ENCODE results near the gene MFAP4.

Gene MFAP4

GRCh38 chr17:19417611-19418010, 30.6 kb upstream of the MFAP4 start:
- Histone ChIP-seq H3K27ac (ENCODE audit: low read depth, low read length) (no peak overlapping the region), H2AFZ (ENCODE audit: low read depth, low read length, severe bottlenecking) (no peak overlapping the region), H3K9me3 (ENCODE audit: insufficient read depth, low read length) (no peaks in the 10 kb centered on the region), H3K9me2 (replicated peaks; ENCODE audit: insufficient read depth, low read length) (no peaks in the 10 kb centered on the region), H3K36me3 (ENCODE audit: low read length) (no peaks in the 10 kb centered on the region), H3K4me3 (ENCODE audit: insufficient read depth, low read length, poor library complexity, severe bottlenecking) (no peak overlapping the region), H3K9ac (ENCODE audit: low read length) (no peak overlapping the region), H3F3A (ENCODE audit: insufficient read depth) (no peaks in the 10 kb centered on the region), H3K27me3 (ENCODE audit: low read length) (no peaks in the 10 kb centered on the region), H3K4me2 (ENCODE audit: low read depth, low read length, poor library complexity, severe bottlenecking) (no peak overlapping the region), H3K79me2 (ENCODE audit: insufficient read depth, low read length) (no peaks in the 10 kb centered on the region), H4K20me1 (ENCODE audit: low read depth, low read length) (no peaks in the 10 kb centered on the region)
- TF ChIP-seq EZH2phosphoT487 (conservative IDR thresholded peaks at IDR 0.05; ENCODE audit: low read length), result no peak
- TF ChIP-seq, protein P1, sequence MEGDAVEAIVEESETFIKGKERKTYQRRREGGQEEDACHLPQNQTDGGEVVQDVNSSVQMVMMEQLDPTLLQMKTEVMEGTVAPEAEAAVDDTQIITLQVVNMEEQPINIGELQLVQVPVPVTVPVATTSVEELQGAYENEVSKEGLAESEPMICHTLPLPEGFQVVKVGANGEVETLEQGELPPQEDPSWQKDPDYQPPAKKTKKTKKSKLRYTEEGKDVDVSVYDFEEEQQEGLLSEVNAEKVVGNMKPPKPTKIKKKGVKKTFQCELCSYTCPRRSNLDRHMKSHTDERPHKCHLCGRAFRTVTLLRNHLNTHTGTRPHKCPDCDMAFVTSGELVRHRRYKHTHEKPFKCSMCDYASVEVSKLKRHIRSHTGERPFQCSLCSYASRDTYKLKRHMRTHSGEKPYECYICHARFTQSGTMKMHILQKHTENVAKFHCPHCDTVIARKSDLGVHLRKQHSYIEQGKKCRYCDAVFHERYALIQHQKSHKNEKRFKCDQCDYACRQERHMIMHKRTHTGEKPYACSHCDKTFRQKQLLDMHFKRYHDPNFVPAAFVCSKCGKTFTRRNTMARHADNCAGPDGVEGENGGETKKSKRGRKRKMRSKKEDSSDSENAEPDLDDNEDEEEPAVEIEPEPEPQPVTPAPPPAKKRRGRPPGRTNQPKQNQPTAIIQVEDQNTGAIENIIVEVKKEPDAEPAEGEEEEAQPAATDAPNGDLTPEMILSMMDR (IDR thresholded peaks at IDR 0.05; ENCODE audit: insufficient read depth, low read length, poor library complexity, severe bottlenecking), result no peak

GRCh38 chr17:19415806-19416775, 29.1 kb upstream of the MFAP4 start:
- H2AFZ ChIP-seq (ENCODE audit: low read depth, low read length, severe bottlenecking), result no peak overlapping the region
- TF ChIP-seq, protein P1 (IDR thresholded peaks at IDR 0.05; ENCODE audit: insufficient read depth, low read length, poor library complexity, severe bottlenecking), result no peak
- TF ChIP-seq EZH2phosphoT487 (conservative IDR thresholded peaks at IDR 0.05; ENCODE audit: low read length), result no peak

DNA sequence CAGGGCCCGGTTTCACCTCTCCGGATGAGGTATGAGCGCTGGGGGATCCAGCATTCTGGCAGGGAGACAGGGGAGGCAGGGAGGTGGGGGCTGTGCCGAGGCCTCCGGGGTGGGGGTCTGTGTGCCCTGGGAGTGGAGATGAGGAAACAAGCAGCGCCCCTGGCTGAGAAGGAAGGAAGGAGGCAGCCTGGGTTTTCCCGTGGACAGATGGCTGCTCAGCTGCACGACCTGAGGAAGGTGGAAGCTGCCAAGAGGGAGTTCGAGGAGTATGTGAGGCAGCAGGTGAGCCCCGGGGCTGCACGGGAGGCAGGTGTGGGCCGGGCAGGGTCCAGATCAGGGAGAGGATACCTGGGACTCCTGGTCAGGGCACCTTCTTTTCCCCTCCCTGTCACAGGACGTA, 28.3 kb upstream of the MFAP4 start:
- Histone ChIP-seq H3K4me2 (ENCODE audit: low read depth, low read length, poor library complexity, severe bottlenecking) (no peak overlapping the region), H4K20me1 (ENCODE audit: low read depth, low read length) (no peaks in the 10 kb centered on the region), H3K27me3 (ENCODE audit: low read length) (no peaks in the 10 kb centered on the region), H3K79me2 (ENCODE audit: insufficient read depth, low read length) (no peaks in the 10 kb centered on the region), H3K27ac (ENCODE audit: low read depth, low read length) (no peak overlapping the region), H3K36me3 (ENCODE audit: low read length) (no peaks in the 10 kb centered on the region), H3K4me3 (ENCODE audit: insufficient read depth, low read length, poor library complexity, severe bottlenecking) (no peak overlapping the region), H3F3A (ENCODE audit: insufficient read depth) (no peaks in the 10 kb centered on the region), H3K9ac (ENCODE audit: low read length) (no peak overlapping the region), H2AFZ (ENCODE audit: low read depth, low read length, severe bottlenecking) (no peak overlapping the region), H3K9me2 (replicated peaks; ENCODE audit: insufficient read depth, low read length) (no peaks in the 10 kb centered on the region), H3K9me3 (ENCODE audit: insufficient read depth, low read length) (no peaks in the 10 kb centered on the region)
- TF ChIP-seq, protein P1 (IDR thresholded peaks at IDR 0.05; ENCODE audit: insufficient read depth, low read length, poor library complexity, severe bottlenecking), result no peak
- no peak for TF ChIP-seq EZH2phosphoT487 (conservative IDR thresholded peaks at IDR 0.05; ENCODE audit: low read length)

More at GRCh38 chr17:19415806-19416775, 29.1 kb upstream of the MFAP4 start:
- no peaks in the 10 kb centered on the region for H4K20me1 ChIP-seq (ENCODE audit: low read depth, low read length)
- H3K9me3 ChIP-seq (ENCODE audit: insufficient read depth, low read length), result no peaks in the 10 kb centered on the region
- H3K4me3 ChIP-seq (ENCODE audit: insufficient read depth, low read length, poor library complexity, severe bottlenecking), result no peak overlapping the region
- no peaks in the 10 kb centered on the region for H3K9me2 ChIP-seq (replicated peaks; ENCODE audit: insufficient read depth, low read length)
- no peaks in the 10 kb centered on the region for H3K79me2 ChIP-seq (ENCODE audit: insufficient read depth, low read length)
- H3K36me3 ChIP-seq (ENCODE audit: low read length), result no peaks in the 10 kb centered on the region
- no peak overlapping the region for H3K27ac ChIP-seq (ENCODE audit: low read depth, low read length)
- H3K9ac ChIP-seq (ENCODE audit: low read length), result no peak overlapping the region
- H3K27me3 ChIP-seq (ENCODE audit: low read length), result no peaks in the 10 kb centered on the region
- H3F3A ChIP-seq (ENCODE audit: insufficient read depth), result no peaks in the 10 kb centered on the region
- no peak overlapping the region for H3K4me2 ChIP-seq (ENCODE audit: low read depth, low read length, poor library complexity, severe bottlenecking)
